ENCODE results near the gene TMEM207.

DNA sequence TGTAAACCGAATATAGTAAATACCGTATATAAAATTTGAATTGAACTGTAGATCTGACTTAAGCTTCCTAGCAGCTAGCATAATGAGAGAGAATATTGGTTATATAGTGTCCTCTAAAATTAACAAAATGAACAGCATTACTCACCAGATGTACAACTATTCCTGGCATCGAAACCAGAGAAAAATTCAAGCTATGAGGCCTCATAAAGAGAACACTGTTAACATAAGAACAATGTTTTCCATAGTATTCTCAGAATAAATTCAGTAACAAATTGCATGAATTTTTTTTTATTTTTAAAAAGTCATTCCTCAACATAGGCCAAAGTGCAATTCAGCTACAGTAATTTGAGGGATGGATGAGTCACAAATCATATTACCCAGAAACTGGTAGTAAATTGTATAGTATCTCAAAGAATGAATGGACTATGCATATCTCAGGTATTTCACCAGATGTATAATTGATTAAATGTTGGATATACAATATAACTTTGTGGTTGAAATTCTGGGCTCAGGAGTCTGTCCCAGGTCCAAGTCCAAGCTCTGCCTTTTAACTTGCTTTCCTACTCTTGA lies 5.0 kb downstream of the TMEM207 start:
- TF ChIP-seq, protein P1, sequence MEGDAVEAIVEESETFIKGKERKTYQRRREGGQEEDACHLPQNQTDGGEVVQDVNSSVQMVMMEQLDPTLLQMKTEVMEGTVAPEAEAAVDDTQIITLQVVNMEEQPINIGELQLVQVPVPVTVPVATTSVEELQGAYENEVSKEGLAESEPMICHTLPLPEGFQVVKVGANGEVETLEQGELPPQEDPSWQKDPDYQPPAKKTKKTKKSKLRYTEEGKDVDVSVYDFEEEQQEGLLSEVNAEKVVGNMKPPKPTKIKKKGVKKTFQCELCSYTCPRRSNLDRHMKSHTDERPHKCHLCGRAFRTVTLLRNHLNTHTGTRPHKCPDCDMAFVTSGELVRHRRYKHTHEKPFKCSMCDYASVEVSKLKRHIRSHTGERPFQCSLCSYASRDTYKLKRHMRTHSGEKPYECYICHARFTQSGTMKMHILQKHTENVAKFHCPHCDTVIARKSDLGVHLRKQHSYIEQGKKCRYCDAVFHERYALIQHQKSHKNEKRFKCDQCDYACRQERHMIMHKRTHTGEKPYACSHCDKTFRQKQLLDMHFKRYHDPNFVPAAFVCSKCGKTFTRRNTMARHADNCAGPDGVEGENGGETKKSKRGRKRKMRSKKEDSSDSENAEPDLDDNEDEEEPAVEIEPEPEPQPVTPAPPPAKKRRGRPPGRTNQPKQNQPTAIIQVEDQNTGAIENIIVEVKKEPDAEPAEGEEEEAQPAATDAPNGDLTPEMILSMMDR (IDR thresholded peaks at IDR 0.05): no peak
- TF ChIP-seq POLR2A (IDR thresholded peaks at IDR 0.05) (no peak), POLR2AphosphoS5 (IDR thresholded peaks at IDR 0.05; ENCODE audit: insufficient read depth in 1 of 2, low read depth in 1 of 2) (no peak)
